Loucy (cell line): ENCODE results near the gene GNAL.

ENCODE experiments used
- H2AFZ ChIP-seq: fragments of 200-600 bp; sonication (generic); 2 replicates; pipeline ENCODE4 v1.6.0; 2016; ENCODE audit warnings: antibody characterized with exemption, mild to moderate bottlenecking, low read length, moderate library complexity
- H3F3A ChIP-seq: fragments of 200-600 bp; 2 replicates; pipeline ENCODE4 v1.6.0; 2016; ENCODE audit warnings: antibody characterized with exemption, low read depth, mild to moderate bottlenecking
- H3K27me3 ChIP-seq: fragments of 200-600 bp; sonication (generic); 2 replicates; pipeline ENCODE4 v1.6.1; 2014; ENCODE audit warnings: low read length, mild to moderate bottlenecking; ENCODE audit not compliant: insufficient read depth, poor library complexity, severe bottlenecking
- H3K36me3 ChIP-seq: fragments of 200-600 bp; sonication (generic); 2 replicates; pipeline ENCODE4 v1.6.1; 2016; ENCODE audit warnings: low read length; ENCODE audit not compliant: insufficient read depth
- H3K4me1 ChIP-seq: fragments of 200-600 bp; sonication (generic); 2 replicates; pipeline ENCODE4 v1.5.1; 2014; ENCODE audit warnings: low read length, mild to moderate bottlenecking; ENCODE audit not compliant: insufficient read depth, poor library complexity, severe bottlenecking
- H3K4me2 ChIP-seq: fragments of 200-600 bp; sonication (generic); 2 replicates; pipeline ENCODE4 v1.6.0; 2014; ENCODE audit warnings: antibody characterized with exemption, low read length, low read depth, mild to moderate bottlenecking; ENCODE audit not compliant: poor library complexity, severe bottlenecking
- H3K4me3 ChIP-seq: fragments of 200-600 bp; sonication (generic); 2 replicates; pipeline ENCODE4 v1.5.1; 2014; ENCODE audit warnings: low read length, mild to moderate bottlenecking, mixed read lengths; ENCODE audit not compliant: poor library complexity, severe bottlenecking
- H3K79me2 ChIP-seq: fragments of 200-600 bp; sonication (generic); 2 replicates; pipeline ENCODE4 v1.6.1; 2014; ENCODE audit warnings: low read length; ENCODE audit not compliant: insufficient read depth
- H3K9ac ChIP-seq: fragments of 200-600 bp; sonication (generic); 2 replicates; pipeline ENCODE4 v1.6.0; 2014; ENCODE audit warnings: mild to moderate bottlenecking, low read depth, low read length, moderate library complexity; ENCODE audit not compliant: poor library complexity, severe bottlenecking
- H3K9me2 ChIP-seq: fragments of 200-600 bp; sonication (generic); replicated peaks from 2 replicates; pipeline ENCODE4 v1.6.1; 2016; ENCODE audit warnings: low read depth, low read length, mixed read lengths
- H3K9me3 ChIP-seq: fragments of 200-600 bp; sonication (generic); 2 replicates; pipeline ENCODE4 v1.6.1; 2014; ENCODE audit warnings: mild to moderate bottlenecking, antibody characterized with exemption, low read length, low read depth; ENCODE audit not compliant: insufficient read depth
- H4K20me1 ChIP-seq: fragments of 200-600 bp; sonication (generic); 2 replicates; pipeline ENCODE4 v1.6.0; 2014; ENCODE audit warnings: antibody characterized with exemption, low read length, mild to moderate bottlenecking; ENCODE audit not compliant: insufficient read depth, poor library complexity, severe bottlenecking
- EZH2phosphoT487 ChIP-seq: fragments of 200-600 bp; IDR thresholded peaks from 2 replicates; pipeline ENCODE4 v1.6.1; 2018; ENCODE audit warnings: antibody characterized with exemption, mild to moderate bottlenecking, moderate library complexity, borderline replicate concordance
- TF ChIP-seq, protein P1 (sequence below): fragments of 200-600 bp; sonication (generic); conservative IDR thresholded peaks from 2 replicates; pipeline ENCODE4 v1.5.1; 2014; ENCODE audit warnings: mild to moderate bottlenecking, antibody characterized with exemption, low read length

GNAL gene

GRCh38 chr18:11655606-11655932, 33.5 kb upstream of the GNAL start:
- Histone ChIP-seq H3K9me2 (no peaks in the 10 kb centered on the region), H3K4me2 (no peak overlapping the region), H3K4me3 (no peak overlapping the region), H3K9me3 (no peaks in the 10 kb centered on the region), H4K20me1 (no peaks in the 10 kb centered on the region), H3K79me2 (no peaks in the 10 kb centered on the region), H3K9ac (no peak overlapping the region), H3K4me1 (no peaks in the 10 kb centered on the region), H3F3A (no peaks in the 10 kb centered on the region), H3K36me3 (no peaks in the 10 kb centered on the region), H2AFZ (no peak overlapping the region), H3K27me3 (no peaks in the 10 kb centered on the region)
- TF ChIP-seq EZH2phosphoT487 = no peak
- TF ChIP-seq, protein P1, sequence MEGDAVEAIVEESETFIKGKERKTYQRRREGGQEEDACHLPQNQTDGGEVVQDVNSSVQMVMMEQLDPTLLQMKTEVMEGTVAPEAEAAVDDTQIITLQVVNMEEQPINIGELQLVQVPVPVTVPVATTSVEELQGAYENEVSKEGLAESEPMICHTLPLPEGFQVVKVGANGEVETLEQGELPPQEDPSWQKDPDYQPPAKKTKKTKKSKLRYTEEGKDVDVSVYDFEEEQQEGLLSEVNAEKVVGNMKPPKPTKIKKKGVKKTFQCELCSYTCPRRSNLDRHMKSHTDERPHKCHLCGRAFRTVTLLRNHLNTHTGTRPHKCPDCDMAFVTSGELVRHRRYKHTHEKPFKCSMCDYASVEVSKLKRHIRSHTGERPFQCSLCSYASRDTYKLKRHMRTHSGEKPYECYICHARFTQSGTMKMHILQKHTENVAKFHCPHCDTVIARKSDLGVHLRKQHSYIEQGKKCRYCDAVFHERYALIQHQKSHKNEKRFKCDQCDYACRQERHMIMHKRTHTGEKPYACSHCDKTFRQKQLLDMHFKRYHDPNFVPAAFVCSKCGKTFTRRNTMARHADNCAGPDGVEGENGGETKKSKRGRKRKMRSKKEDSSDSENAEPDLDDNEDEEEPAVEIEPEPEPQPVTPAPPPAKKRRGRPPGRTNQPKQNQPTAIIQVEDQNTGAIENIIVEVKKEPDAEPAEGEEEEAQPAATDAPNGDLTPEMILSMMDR = no peak; the same call in 1 of the 2 replicates

DNA sequence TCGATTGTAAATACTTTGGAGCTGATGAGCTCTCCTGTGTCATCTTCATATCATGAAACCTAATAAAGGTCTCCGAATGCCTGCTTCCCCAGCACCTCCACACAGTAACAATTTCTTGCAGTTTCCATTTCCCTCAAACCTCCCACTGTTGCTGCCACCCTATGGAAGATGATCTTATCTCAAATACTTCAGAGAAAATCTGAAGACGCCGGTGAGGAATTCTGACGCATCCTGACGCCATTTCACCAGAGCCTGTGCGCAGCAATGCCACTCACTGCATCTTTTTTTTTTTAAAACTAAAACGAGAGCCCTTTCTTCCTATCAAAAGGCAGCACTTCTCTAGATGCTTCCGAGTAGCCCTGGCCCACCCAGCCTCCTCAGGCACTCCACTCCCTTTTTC, 31.9 kb upstream of the GNAL start:
- H3F3A ChIP-seq = no peaks in the 10 kb centered on the region
- H3K27me3 ChIP-seq = no peaks in the 10 kb centered on the region
- H4K20me1 ChIP-seq = no peaks in the 10 kb centered on the region
- H3K9ac ChIP-seq = no peak overlapping the region
- no peak overlapping the region for H3K4me2 ChIP-seq
- no peaks in the 10 kb centered on the region for H3K9me2 ChIP-seq
- H3K4me3 ChIP-seq = no peak overlapping the region
- H3K36me3 ChIP-seq = no peaks in the 10 kb centered on the region
- no peaks in the 10 kb centered on the region for H3K79me2 ChIP-seq
- H3K4me1 ChIP-seq = no peaks in the 10 kb centered on the region
- no peak for TF ChIP-seq EZH2phosphoT487
- TF ChIP-seq, protein P1 = no peak
- H2AFZ ChIP-seq = no peak overlapping the region
- H3K9me3 ChIP-seq = no peaks in the 10 kb centered on the region

DNA sequence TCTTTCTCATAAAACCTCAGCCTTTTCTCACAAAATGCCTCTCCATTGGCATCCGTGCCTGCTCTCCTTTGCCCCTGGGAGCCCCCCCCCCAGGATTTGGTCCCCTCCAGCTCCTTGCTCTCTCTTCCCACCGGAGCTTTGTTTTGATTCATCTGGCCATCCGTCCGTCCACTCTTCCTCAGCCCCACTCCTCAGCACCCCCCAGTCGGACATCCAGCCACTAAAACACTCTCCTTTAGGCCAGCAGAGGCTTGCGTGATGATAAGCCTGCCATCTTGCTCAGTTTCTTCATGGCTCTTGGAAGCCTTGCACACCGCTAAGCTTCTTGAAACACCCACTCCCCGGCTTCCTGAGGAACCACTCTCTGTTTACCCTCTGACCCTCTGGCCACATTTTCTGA, 31.5 kb upstream of the GNAL start:
- H3K27me3 ChIP-seq = no peaks in the 10 kb centered on the region
- no peak for TF ChIP-seq EZH2phosphoT487
- TF ChIP-seq, protein P1 = no peak
- no peaks in the 10 kb centered on the region for H3K4me1 ChIP-seq
- no peaks in the 10 kb centered on the region for H4K20me1 ChIP-seq
- no peaks in the 10 kb centered on the region for H3K9me2 ChIP-seq
- H3F3A ChIP-seq = no peaks in the 10 kb centered on the region
- H3K4me3 ChIP-seq = no peak overlapping the region
- H3K4me2 ChIP-seq = no peak overlapping the region
- no peaks in the 10 kb centered on the region for H3K9me3 ChIP-seq
- H3K9ac ChIP-seq = no peak overlapping the region
- no peaks in the 10 kb centered on the region for H3K36me3 ChIP-seq
- no peaks in the 10 kb centered on the region for H3K79me2 ChIP-seq
- no peak overlapping the region for H2AFZ ChIP-seq
